Endothelial cell of umbilical vein (primary cell): ENCODE measurements around the gene P4HA3. TPM values are rescaled to one million over a fixed set of nuclear protein-coding genes. Genes with fewer than 3 reads are reported as not detected.

Experiments
- BruUV-seq: library from RNA; stranded (reverse); fragments of 400-500 nt; replicated peaks from 2 replicates; lab custom pipeline; 2021; lab: Mats Ljungman, UMichigan
- CTCF ChIA-PET: fragments of 300-600, 350-600 bp; sonication (Branson Sonifier 250); formaldehyde crosslinking; loops from one replicate; lab custom pipeline; 2021; ENCODE audit warnings: antibody characterized with exemption, inconsistent platforms; lab: Charles Lee
- POLR2A ChIA-PET: fragments of 300-600, 350-600 bp; sonication (Branson Sonifier 250); formaldehyde crosslinking; loops from one replicate; lab custom pipeline; 2021; ENCODE audit warnings: antibody characterized with exemption, inconsistent platforms; lab: Charles Lee
- DNase-seq: peaks from one replicate; pipeline ENCODE4 v3.0.0-alpha.2; 2011; ENCODE audit warnings: low read depth, low spot score
- FAIRE-seq: peaks from 2 replicates; lab custom pipeline; 2011; peaks lifted over from hg19 to GRCh38; lab: Jason Lieb, UNC
- H2AFZ ChIP-seq: 2 replicates; pipeline ENCODE4 v1.6.0; 2012; ENCODE audit warnings: low read depth, low read length, control low read depth, inconsistent platforms
- H3K27ac ChIP-seq: 2 replicates; pipeline ENCODE4 v1.5.1; 2011; ENCODE audit warnings: low read depth, mild to moderate bottlenecking, control low read depth, low read length, moderate library complexity; ENCODE audit not compliant: insufficient read depth
- H3K27me3 ChIP-seq, 2 experiments: 2 replicates each; pipeline versions ENCODE4 v1.6.0 to v1.6.1; 2011; ENCODE audit warnings: low read length in 2 of 2, mixed read lengths in 1 of 2; ENCODE audit not compliant: control insufficient read depth in 2 of 2, insufficient read depth in 2 of 2
- H3K36me3 ChIP-seq, 2 experiments: 2 replicates in 1 of 2; 3 replicates in 1 of 2; pipeline ENCODE4 v1.5.1; 2011; ENCODE audit warnings: low read length in 2 of 2, mild to moderate bottlenecking in 1 of 2, moderate library complexity in 1 of 2; ENCODE audit not compliant: control insufficient read depth in 2 of 2, insufficient read depth in 2 of 2; ENCODE audit errors: extremely low read depth in 1 of 2
- H3K4me1 ChIP-seq: 3 replicates; pipeline ENCODE4 v1.5.1; 2011; ENCODE audit warnings: mild to moderate bottlenecking, low read length; ENCODE audit not compliant: control insufficient read depth, insufficient read depth; ENCODE audit errors: extremely low read depth
- H3K4me2 ChIP-seq: 2 replicates; pipeline ENCODE4 v1.6.1; 2011; ENCODE audit warnings: low read length, control low read depth, mixed read lengths; ENCODE audit not compliant: insufficient read depth
- H3K4me3 ChIP-seq, 3 experiments: fragments of 200-600 bp in 1 of 3; sonication (generic), shearing (Covaris generic) in 1 of 3; replicated peaks in 1 of 3; 2 replicates each; pipeline ENCODE4 v1.5.1; 2011 to 2016; ENCODE audit warnings: control low read depth in 3 of 3, low read length in 3 of 3, mild to moderate bottlenecking in 2 of 3, inconsistent platforms in 1 of 3, low read depth in 1 of 3, moderate library complexity in 1 of 3; ENCODE audit not compliant: insufficient read depth in 1 of 3
- H3K79me2 ChIP-seq: 2 replicates; pipeline ENCODE4 v1.6.0; 2012; ENCODE audit warnings: low read length, inconsistent platforms; ENCODE audit not compliant: control insufficient read depth, insufficient read depth
- H3K9ac ChIP-seq: replicated peaks from 2 replicates; pipeline ENCODE3; 2011; ENCODE audit warnings: low read length, control low read depth; ENCODE audit not compliant: insufficient read depth; ENCODE audit errors: extremely low read depth
- H3K9me1 ChIP-seq: replicated peaks from 3 replicates; pipeline ENCODE4 v1.6.0; 2011; ENCODE audit warnings: mild to moderate bottlenecking, low read length; ENCODE audit not compliant: control insufficient read depth, insufficient read depth; ENCODE audit errors: extremely low read depth
- H3K9me3 ChIP-seq: replicated peaks from 2 replicates; pipeline ENCODE4 v1.5.1; 2012; ENCODE audit warnings: low read length, inconsistent platforms; ENCODE audit not compliant: control insufficient read depth, insufficient read depth
- H4K20me1 ChIP-seq: replicated peaks from 2 replicates; pipeline ENCODE3; 2011; ENCODE audit warnings: mild to moderate bottlenecking, low read length; ENCODE audit not compliant: control insufficient read depth, insufficient read depth; ENCODE audit errors: extremely low read depth
- EZH2 ChIP-seq: IDR thresholded peaks from 2 replicates; pipeline ENCODE4 v1.6.1; 2012; ENCODE audit warnings: borderline replicate concordance, low read depth, mild to moderate bottlenecking, moderate library complexity, low read length, inconsistent platforms; ENCODE audit not compliant: severe bottlenecking
- FOS ChIP-seq: IDR thresholded peaks from 2 replicates; pipeline ENCODE4 v1.6.1; 2011; ENCODE audit warnings: mild to moderate bottlenecking, low read length, moderate library complexity, borderline replicate concordance; ENCODE audit not compliant: insufficient read depth
- GATA2 ChIP-seq: IDR thresholded peaks from 2 replicates; pipeline ENCODE4 v1.7.0; 2011; ENCODE audit warnings: low read depth, mild to moderate bottlenecking, moderate library complexity, mixed read lengths, low read length; ENCODE audit not compliant: insufficient read length, insufficient read depth
- JUN ChIP-seq: IDR thresholded peaks from 2 replicates; pipeline ENCODE4 v1.6.1; 2011; ENCODE audit warnings: borderline replicate concordance, low read depth; ENCODE audit not compliant: insufficient read length, insufficient read depth
- MYC ChIP-seq: IDR thresholded peaks from one replicate; pipeline ENCODE4 v1.6.1; 2011; ENCODE audit warnings: mild to moderate bottlenecking, low read depth, low read length
- POLR2A ChIP-seq: IDR thresholded peaks from 2 replicates; pipeline ENCODE4 v1.6.1; 2012; ENCODE audit warnings: low read depth, mild to moderate bottlenecking, control low read depth, low read length
- POLR2AphosphoS5 ChIP-seq: IDR thresholded peaks from 2 replicates; pipeline ENCODE4 v1.6.1; 2012; ENCODE audit warnings: low read depth, mild to moderate bottlenecking, control low read depth, low read length, moderate library complexity; ENCODE audit not compliant: insufficient read depth
- dilution Hi-C: fragments of 300-500 bp; cut with MboI; formaldehyde crosslinking; loops from one replicate; pipeline ENCODE4 v1.15.0; 2019; ENCODE audit warnings: low sequenced_read_pairs; ENCODE audit not compliant: extremely low pct_ligation_motif_present
- intact Hi-C: fragments of 100-400 bp; cut with micrococcal nuclease; formaldehyde crosslinking; loops from one replicate; pipeline ENCODE4 v1.10.0; 2022
- polyA plus RNA-seq, 4 experiments: library from polyadenylated mRNA; depleted of rRNA in 3 of 4; stranded (reverse) in 3 of 4; unstranded in 1 of 4; fragments of >200 nt; gene quantifications; 2 replicates each; pipeline versions ENCODE4 v1.2.1 to v1.2.3, GENCODE V29; 2011 to 2012; ENCODE audit warnings: missing spikeins in 1 of 4
- total RNA-seq: library from RNA; stranded (reverse); gene quantifications from 2 replicates; pipeline ENCODE4 v1.2.3, GENCODE V29; 2021
- TF ChIP-seq, protein P1 (sequence below), 2 donors: IDR thresholded peaks; 1 replicate in 1 of 2; 2 replicates in 1 of 2; pipeline ENCODE4 v1.5.1; 2011; ENCODE audit warnings: low read length in 2 of 2, mild to moderate bottlenecking in 2 of 2, moderate library complexity in 2 of 2, control low read depth in 1 of 2, inconsistent platforms in 1 of 2, low read depth in 1 of 2; ENCODE audit not compliant: insufficient read depth in 1 of 2; ENCODE audit errors: extremely low read depth in 1 of 2
- TF ChIP-seq, protein P2 (sequence below): IDR thresholded peaks from 2 replicates; pipeline ENCODE4 v1.6.1; 2011; ENCODE audit not compliant: insufficient read depth, insufficient read length

Gene P4HA3
- total and polyA plus RNA-seq, 2 donors (not counting 3 experiments of a cell fraction or from before 2014, with no cell fraction given): 26.9 to 40.0 TPM

DNA sequence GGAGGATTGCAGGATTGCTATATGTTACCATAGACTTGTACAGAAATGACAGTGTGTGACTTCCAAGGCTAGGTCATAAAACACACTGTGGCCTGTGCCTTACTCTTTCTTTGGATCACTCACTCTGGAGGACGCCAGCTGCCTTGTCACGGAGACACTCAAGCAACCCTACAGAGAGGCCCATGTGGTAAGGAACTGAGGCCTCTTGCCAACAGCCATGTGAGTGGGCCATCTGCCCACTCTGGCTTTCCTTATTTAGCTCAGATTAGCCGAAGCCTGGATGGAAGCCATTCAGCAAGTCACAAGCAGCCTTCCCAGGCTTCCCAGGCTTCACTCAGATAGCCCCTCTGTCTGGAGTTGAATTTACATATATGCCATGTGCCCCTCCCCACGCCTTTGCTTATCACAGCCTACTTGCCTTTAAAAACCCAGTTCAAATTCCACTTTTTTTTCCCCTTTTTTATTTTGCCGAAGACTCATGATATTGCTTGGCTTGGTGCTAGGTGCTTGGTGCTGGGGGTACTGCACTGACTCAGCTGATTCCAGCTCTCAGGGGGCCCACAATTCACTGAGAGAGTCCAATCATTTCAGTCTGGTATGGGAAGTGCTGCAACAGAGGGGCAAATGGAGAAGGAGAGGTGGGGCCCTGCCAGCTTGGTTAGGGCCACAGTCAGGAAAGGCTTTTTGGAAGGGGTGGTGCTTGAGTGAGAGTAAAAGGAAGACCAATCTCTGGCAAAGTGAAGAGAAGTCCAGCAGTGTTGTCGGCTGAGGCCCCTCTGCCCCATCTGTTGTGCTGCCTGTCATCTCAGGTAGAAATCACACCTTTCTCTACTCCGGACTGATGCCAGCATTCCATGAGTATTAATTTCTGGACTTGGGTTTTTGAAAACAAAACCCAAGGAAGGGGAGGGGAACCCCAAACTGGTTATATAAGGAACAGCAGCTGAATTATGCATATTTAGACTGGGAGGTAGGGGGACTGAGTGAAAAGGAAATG, 14.5 kb upstream of the P4HA3 start:
- CTCF ChIA-PET: interaction anchor here (0.7 to 4.2 kb wide), 7 partner anchors 12 to 400 kb away, joined by 3 to 27 read pairs (median 5); no protein-coding TSS in a partner anchor
- H2AFZ ChIP-seq: no peak overlapping the region
- BruUV-seq: no TSS peak

More for the DNA sequence above, 14.5 kb upstream of the P4HA3 start:
- FAIRE-seq (no peak), DNase-seq (peak; percentile 96)
- Histone ChIP-seq H3K9ac (no peak overlapping the region), H3K4me1 (peaks cover 64% of the 10 kb centered on the region), H3K79me2 (no peaks in the 10 kb centered on the region), H3K27ac (peak overlapping the region; percentile 48), H3K4me3 (no peak overlapping the region), H3K36me3 (no peaks in the 10 kb centered on the region), H3K9me1 (no peaks in the 10 kb centered on the region), H3K27me3 (no peaks in the 10 kb centered on the region), H4K20me1 (no peaks in the 10 kb centered on the region), H3K9me3 (no peaks in the 10 kb centered on the region), H3K4me2 (peak overlapping the region; percentile 38)
- TF ChIP-seq POLR2A (no peak), EZH2 (no peak), FOS (no peak), POLR2AphosphoS5 (no peak), GATA2 (no peak), MYC (no peak), JUN (no peak)
- TF ChIP-seq, protein P1, sequence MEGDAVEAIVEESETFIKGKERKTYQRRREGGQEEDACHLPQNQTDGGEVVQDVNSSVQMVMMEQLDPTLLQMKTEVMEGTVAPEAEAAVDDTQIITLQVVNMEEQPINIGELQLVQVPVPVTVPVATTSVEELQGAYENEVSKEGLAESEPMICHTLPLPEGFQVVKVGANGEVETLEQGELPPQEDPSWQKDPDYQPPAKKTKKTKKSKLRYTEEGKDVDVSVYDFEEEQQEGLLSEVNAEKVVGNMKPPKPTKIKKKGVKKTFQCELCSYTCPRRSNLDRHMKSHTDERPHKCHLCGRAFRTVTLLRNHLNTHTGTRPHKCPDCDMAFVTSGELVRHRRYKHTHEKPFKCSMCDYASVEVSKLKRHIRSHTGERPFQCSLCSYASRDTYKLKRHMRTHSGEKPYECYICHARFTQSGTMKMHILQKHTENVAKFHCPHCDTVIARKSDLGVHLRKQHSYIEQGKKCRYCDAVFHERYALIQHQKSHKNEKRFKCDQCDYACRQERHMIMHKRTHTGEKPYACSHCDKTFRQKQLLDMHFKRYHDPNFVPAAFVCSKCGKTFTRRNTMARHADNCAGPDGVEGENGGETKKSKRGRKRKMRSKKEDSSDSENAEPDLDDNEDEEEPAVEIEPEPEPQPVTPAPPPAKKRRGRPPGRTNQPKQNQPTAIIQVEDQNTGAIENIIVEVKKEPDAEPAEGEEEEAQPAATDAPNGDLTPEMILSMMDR (IDR thresholded peaks at IDR 0.05; ENCODE audit: extremely low read depth in 1 of 2, insufficient read depth in 1 of 2, low read depth in 1 of 2, low read length in 2 of 2): no peak
- TF ChIP-seq, protein P2, sequence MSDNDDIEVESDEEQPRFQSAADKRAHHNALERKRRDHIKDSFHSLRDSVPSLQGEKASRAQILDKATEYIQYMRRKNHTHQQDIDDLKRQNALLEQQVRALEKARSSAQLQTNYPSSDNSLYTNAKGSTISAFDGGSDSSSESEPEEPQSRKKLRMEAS: no peak
- POLR2A ChIA-PET: no interaction called here
- intact Hi-C loops: no loop called here
- dilution Hi-C loops: no loop called here
